Esophagus squamous epithelium (tissue), 4 donors: ENCODE results near the gene IMMT.

Experiments used
- CTCF ChIP-seq, 6 experiments: fragments of 450-650 bp in 4 of 6; fragments of 200-600 bp in 2 of 6; sonication (generic) in 2 of 6; IDR thresholded peaks; one replicate each; pipeline ENCODE4 v1.5.1; 2016 to 2019; ENCODE audit warnings: antibody characterized with exemption in 6 of 6, mild to moderate bottlenecking in 4 of 6, moderate library complexity in 4 of 6
- POLR2A ChIP-seq, 4 donors: fragments of 450-650 bp; IDR thresholded peaks; one replicate each; pipeline ENCODE4 v1.6.1; 2017; ENCODE audit warnings: antibody characterized with exemption in 4 of 4, mild to moderate bottlenecking in 4 of 4, moderate library complexity in 3 of 4

GRCh38 chr2:86118130-86118529 is 77.1 kb downstream of the IMMT start:
- TF ChIP-seq POLR2A (IDR thresholded peaks at IDR 0.05) (no peak), CTCF (IDR thresholded peaks at IDR 0.05) (no peak)
